HG02885 (cell line): Measurements from ENCODE around the gene IMPG1.
"Not testable (repeated sequence)": the region's sequence is repeated elsewhere in the genome, so short reads cannot be mapped to it uniquely, and the experiment has no call there.

ENCODE experiments used
- ATAC-seq: cut with Tn5 transposase; IDR thresholded peaks from one replicate; pipeline ENCODE4 v1.9.1; 2021; ENCODE audit warnings: mild to moderate bottlenecking; ENCODE audit not compliant: unreplicated experiment, poor library complexity

Gene IMPG1

DNA sequence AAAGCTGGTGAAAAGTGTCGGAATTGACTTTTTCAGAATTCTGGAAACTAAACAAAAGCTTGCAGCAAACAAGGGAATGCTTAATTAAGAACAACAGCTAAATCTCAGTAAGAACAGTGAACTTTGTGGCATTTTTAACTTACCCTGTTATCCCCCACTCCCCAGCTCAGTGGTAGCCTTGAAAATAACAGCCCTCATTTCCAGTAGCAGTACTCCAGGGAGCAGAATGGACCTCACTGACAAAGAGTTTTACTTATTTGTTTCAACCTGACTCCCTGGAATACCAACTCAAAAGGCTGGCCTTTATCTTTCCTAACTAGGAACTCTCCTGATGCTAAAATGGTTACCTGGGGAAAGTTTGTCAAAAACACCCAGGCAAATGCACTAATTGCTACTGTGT lies 108.9 kb downstream of the IMPG1 start:
- ATAC-seq: no peak

DNA sequence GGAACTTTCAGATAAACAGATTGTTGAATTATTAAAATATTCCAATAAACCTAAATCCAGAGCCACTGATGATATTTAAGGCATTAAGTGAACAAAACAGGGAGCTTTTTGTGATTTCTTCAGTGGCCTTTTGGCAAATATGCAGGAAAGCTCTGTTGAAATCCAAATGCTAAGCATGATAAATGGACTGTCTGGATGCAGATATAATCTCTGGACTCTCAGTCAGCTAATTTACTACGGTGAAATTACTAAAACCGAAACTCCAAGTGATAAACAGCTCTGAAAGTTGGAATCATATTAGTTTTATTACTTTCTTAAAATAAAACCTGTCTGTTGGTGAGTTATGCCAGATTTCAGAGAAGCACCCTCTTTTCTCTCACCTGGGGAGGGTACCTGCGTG lies 120.3 kb downstream of the IMPG1 start:
- no peak for ATAC-seq

DNA sequence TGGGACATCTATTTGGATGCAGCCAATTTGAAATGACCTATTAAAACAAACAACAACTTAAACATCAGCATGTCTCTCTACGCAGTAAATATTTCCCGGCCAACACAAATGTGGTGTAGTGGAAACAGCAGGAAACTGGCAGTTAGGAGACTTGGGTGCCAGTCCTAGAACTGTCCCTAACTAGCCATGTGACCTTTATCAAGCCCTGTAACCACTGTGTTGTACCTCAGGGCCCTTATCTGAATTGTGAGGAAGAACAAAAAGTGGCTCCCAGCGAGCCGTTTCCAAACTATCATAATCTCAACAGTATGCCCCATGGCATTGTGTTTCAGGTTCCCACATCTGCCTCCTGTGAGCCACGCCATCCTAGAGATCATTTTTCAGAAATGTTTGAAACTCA lies 124.5 kb downstream of the IMPG1 start:
- no peak for ATAC-seq

DNA sequence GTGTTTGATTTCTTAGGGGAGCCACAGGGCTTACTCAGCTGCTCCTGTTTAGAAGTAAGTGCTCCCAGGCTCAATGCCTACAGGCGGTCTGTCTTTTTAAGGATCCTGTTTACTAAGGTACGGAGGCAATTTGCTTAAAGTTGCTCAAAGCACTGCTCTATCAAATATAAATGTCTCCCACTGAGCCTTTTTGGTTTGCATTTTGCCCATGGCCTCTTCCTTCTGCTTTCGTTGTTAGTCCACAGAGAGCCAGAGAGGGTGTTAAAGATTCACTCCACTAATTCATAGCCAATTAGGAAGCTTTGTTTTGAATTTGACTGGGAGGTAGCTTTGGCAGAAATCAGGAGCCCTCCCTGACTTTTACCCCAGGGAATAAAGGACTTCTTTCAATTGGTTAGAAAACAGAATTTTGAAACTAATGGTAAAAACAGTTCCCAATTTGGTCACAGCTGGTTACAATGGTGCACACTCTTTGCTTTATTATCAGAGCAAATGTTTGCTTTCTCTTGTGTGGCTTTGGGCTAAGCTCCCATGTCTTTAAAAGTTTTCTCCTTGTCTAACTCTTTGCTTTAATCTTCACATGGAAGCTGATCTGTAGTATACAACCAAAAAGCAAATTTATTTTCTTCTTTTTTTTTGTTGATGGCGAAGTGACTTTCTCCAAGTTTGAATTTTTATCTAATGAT lies 126.2 kb downstream of the IMPG1 start:
- peak; percentile 47 for ATAC-seq

DNA sequence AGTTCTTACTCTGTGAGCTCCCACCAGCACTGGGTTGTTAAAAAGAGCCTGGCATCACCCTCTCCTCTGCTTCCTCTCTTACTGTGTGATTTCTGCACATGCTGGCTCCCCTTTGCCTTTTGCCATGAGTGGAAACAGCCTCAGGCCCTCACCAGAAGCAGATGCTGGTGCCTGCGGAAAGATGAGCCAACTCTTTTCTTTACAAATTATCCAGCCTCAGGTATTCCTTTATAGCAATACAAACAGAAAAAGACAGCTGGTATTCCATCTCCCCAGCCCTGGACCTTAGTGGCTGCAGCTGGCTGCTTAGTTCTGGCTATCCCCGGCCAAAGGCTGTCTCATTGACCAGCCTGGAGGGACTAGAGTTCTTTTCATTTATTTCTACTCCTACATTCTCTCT lies 129.1 kb downstream of the IMPG1 start:
- ATAC-seq: no peak

DNA sequence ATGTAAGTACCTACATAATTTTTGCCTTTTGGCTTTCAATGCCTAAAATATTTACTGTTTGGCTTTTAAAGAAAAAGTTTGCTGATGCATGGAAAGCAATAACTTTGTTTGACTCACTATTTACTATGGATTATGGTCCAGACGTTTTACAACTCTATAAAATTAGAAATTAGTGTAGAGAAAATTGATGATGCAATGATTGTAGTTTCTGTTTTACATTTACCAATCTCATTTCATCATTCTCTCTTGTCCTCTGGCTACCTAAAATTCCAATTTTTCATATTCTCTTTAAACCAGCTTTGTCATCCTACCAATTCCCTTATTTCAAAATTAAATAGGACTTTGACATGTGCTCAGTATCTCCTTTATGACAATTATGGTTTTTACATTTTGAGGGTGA lies 131.0 kb downstream of the IMPG1 start:
- no peak for ATAC-seq

DNA sequence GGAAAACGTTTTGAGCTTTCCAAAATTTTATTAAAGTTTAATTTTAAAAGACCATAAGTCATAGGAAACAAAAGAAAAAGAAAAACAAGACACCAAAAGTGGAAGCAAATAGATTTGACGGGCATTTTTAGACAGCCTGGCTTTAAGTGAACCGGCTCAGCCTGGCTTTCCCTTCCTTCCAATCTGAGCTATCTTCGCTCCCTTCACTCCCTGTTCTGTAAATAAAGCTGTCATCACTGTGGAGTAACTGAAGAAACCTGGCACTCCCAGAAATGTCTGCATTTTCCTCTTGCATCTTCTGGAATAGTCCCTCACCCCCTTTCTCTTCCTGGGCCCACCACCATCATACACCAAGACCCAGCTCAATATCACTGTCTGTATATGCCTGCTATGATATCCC lies 131.9 kb downstream of the IMPG1 start:
- no peak for ATAC-seq

DNA sequence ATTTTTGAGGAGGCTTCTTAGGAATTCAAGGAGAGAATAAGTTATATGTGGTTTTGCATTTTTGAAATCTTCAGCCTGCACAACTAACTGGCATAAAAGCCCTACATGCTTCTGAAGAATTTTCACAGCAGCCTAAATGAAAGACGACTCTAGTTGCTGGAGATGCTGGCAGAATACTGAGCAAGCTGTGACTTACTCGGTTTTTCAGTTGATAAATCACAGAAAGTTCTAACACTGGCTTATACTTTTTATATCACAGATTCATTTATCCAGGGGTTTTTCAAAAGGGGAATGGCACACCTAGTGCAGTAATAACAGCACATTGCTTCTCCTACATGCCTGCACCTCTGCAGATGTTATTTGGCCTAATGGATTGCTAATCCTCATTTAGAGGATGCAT lies 134.6 kb downstream of the IMPG1 start:
- no peak for ATAC-seq

DNA sequence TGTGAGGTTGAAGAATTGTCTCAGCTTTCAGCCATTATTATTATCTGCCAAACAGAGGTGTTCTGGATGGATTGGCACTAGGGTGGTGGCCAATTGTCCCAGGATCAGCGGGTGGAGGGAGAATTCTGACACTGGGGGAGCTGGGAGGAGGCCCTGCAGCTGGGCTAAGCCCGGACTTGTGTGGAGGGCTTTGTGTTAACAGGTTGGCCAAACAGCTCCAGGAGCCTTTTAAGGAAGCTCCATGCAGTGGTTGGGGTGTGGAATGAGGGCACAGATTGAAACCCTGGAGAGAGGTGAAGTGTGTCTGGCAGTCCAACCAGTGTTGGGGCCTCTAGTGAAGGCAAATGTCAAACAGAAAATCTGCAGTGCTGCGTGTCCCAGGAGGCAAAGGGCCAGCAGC lies 135.8 kb downstream of the IMPG1 start:
- no peak for ATAC-seq

DNA sequence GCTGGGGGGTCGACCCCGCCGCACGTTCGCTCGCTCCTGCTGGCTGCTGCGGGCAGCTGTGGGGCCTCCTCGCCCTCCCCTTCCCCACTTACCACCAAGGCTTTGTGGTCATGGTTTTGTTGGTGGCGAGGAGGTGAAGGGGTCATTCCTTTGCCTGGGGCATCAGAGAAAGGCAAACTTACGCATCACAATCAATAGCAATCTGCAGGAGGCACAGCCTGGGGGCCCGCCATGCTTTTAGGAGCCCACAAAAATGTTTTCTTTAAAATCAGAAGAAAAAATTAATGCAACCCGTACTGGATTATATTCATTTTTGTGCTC lies 137.0 kb downstream of the IMPG1 start:
- ATAC-seq: no peak

DNA sequence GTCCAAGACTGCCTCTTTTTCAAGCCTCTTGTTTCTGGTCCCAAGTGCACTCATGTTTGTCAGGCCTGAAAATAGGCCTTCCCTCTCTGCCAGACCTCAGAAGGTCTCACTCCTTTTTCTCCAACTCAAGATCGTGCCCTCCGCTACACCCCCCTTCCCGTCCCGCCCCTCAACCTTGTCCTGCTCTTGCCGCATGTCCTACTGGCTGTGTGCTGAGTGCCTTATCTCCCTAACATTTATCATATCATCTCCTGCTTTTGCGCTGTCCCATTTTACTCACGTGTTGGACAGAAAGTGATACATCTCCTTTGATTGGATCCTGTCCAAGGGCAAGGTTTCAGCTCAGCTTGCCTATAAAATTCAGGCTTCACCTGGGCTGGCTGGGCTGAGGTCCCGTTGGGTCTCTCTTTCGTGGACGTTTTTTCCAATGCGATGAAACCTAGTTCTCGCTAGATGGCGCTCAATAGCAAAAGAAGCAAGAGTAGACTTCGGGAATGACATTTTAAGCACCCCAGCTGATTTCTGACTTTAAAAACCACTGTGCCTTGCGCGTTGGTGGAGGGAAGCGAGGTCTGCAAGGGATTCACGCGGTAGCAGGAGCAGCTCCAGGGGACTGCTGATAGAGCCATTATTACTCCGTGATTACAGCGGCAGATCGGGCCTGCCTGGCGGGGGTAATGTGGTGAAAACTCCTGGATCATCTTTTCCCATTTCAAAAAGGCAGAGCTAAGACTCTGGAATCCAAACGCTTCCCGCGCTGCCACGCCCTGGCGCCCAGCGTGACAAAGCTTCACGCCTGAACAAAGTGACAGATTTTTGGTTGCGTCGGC lies 137.6 kb downstream of the IMPG1 start:
- ATAC-seq: peak; percentile 81

DNA sequence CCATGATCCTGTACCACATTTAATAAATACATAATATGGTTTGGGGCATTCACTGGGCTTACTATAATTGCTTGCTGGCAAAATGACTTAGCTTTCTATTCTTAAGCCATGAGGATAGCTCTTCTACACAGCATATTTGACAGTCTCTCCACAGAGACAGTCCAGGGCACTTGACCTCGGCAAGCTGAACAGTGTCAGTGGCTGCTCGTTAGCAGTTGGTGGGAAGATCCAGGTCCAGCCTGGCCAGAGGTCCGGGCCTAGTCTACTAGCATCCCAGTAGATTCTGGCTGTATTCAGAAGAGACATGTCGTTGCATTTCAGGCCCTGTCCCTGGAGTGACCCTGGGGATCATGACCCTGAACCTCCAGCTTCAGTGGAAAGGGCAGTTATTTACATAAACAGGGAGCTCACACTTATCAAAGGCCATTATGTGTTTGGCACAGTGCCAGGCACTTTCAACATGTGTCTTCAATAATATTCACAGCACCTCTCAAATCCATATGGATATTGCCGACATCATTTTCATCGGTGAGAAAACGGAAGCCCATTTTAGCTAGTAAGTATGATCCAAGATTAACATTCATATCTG lies 139.0 kb downstream of the IMPG1 start:
- ATAC-seq: no peak

DNA sequence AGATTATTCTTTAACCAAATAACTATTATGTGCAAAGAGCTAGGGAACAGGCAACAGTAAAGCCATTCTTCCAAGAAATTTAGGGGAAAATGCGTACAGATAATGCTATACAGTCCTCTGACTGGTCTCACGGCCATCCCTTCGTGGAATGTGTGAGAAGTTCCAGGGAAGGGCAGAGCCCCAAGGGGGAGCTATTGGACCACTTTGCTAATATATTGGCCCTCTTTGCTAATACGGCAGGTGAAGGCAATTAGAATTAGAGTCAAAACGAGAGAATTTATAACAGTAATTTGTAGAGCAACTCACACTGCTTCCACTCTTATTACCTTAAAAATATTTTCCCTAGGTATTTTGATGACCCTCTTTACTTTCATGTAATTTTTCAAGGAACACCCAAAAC lies 140.4 kb downstream of the IMPG1 start:
- peak; percentile 41 for ATAC-seq

DNA sequence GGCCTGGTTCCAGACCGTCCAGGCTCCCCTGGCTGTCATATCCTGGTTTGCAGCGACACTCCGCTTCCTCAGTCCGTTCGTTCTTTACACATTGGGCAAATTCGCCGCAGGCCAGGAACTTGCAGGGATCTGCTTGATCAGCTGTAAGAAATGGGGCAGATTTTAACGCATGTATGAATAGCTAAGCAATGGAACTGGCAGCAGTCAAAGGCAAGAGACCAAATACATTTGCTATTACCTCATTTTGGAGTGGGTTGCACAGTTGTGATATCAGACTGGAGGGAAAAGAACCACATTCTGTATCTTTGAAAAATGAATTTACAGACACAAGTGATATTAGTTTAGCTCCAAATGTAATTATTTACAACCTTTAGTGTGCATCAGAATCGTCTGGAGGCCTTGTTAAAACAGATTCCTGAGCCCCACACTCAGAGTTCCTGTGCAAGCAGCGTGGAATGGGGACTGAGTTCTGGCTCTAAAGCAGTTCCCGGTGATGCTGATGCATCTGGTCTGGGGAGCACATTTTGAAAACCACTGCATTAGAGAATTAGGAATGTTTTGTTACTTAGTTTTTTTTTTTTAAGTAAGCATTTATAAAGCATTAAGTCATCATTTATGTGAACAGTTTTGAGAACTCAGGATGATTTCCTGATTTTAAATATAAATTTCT lies 141.3 kb downstream of the IMPG1 start:
- ATAC-seq: no peak

DNA sequence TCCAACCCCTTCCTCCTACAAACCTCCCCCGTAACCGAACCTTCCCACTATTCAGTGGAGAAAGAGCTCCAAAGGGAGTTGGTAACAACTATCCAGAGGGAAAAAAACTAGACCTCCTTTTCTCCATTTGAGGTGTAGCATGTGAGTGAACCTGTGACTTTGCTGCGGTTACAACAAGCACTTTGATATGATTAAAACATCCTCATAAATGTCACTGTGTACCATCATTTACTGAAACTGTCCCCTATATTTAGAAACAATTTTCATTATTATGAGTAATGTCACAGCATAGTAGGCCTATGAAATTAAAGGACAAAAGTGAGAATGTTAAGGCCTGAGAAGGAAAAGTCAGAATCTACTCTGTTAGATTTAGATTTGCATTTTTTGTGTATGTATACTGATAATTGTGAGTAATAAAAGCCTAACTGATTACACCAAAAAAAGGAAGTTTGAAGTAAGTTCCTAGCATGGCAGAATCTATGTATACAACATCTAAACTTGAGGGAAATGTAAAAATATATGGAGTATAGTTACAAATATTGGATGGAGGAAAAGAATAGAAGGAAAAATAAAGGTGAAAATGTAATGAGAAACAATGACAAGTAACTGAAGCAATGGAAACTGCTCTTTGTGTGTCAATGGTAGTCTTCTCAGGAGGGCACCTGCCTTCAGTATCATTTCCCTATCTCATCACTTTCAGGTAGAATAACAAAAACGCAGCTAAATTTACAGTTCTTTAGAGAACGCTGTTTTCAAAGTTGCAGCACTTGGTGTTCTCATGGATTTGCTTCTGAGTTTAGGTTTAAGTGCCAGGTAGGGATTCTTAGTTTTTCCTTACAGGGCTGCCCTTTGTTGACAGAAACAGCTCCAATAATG lies 145.9 kb downstream of the IMPG1 start:
- ATAC-seq: peak; percentile 60

DNA sequence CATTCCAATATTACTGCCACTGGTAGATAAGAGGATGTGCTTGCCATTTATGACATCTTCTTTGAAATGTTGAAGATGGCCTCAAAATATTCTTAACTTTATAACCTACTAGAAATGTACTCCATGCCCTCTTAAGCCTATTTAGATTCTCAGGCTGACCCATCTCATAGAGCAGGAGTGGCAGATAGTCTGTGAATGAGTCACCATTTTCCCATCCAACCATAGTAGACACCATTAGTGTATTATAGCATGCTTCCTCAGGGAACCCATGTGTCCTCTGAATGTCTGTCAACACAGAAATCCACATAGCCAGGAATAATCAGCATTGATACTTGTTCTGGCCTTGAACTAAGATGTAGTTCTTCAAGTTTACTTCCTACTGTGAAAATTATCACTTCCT lies 150.2 kb downstream of the IMPG1 start:
- no peak for ATAC-seq

DNA sequence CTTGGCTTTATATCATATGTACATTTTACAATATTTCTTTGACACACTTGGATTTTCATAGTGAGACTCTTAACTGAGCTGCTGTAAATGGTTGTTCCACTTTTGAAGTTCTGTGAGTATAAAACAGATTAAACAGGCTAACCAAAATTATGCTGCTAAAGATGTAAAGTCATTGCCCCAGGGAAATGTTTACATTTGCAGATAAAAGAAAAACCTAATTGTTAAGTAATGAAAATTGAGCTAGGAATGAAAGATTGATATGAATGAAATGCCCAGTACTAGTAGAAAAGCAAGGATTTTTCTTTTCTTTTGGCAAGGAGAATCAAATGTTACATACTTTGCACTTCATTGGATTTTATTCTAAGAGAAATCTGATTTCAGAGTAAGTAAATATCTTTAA lies 159.4 kb downstream of the IMPG1 start:
- no peak for ATAC-seq

DNA sequence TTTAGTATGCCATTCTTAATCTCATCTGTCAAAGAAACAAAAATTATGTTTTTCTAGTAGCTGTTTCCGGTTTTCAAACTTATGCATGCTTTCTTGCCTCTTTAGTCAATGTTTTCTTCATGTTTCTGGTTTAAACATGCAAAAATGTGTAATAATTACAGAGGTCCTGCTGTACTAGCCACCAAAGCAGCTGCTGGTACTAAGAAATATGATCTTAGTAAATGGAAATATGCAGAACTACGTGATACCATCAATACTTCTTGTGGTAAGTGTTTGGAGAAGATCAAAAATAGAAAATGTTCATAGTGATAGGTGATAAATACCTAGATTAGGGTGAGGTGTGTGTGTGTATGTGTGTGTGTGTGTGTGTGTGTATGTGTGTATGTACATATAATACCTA lies 165.0 kb downstream of the IMPG1 start:
- ATAC-seq: no peak

DNA sequence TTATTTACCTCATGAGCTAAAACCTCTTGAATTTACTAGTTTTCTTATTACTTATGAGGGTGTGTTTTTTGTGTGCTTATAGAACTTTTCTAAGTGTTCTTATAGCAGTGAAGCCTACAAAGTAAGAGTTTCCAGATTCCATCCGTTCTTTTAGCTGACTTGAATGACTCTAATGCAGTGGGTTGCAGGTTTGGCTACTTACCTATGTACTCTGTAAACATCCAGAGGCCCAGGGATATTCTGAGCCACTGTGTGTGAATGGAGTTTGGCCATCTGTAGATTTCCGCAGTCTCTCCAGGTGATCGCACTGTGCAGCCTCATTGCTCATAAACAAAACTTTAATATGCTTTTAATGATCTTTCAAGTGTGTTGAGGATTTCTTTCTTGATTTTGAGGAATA lies 165.6 kb downstream of the IMPG1 start:
- no peak for ATAC-seq

DNA sequence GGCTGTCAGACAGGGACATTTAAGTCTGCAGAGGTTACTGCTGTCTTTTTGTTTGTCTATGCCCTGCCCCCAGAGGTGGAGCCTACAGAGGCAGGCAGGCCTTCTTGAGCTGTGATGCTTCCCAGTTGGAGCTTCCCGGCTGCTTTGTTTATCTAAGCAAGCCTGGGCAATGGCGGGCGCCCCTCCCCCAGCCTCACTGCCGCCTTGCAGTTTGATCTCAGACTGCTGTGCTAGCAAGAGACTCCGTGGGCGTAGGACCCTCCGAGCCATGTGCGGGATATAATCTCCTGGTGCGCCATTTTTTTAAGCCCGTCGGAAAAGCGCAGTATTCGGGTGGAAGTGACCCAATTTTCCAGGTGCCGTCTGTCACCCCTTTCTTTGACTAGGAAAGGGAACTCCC lies 167.3 kb downstream of the IMPG1 start:
- ATAC-seq: not testable (repeated sequence)
